ENCODE measurements around the gene KCNAB1. TPM values are rescaled to one million over a fixed set of nuclear protein-coding genes. Genes with fewer than 3 reads are reported as not detected.

Gene KCNAB1
- total RNA-seq, 1 donor from 2014 or later, result 3.9 TPM

GRCh38 chr3:156478891-156479290 is 358.5 kb downstream of the KCNAB1 start:
- TF ChIP-seq POLR2A (IDR thresholded peaks at IDR 0.05), result no peak
- no peak for TF ChIP-seq POLR2AphosphoS5 (IDR thresholded peaks at IDR 0.05; ENCODE audit: insufficient read depth in 1 of 2, low read depth in 1 of 2)
- Histone ChIP-seq H3K27me3 (no peaks in the 10 kb centered on the region), H3K4me3 (no peak overlapping the region), H3K36me3 (no peaks in the 10 kb centered on the region), H3K4me1 (peaks cover 5% of the 10 kb centered on the region), H3K27ac (no peak overlapping the region), H3K9me3 (no peaks in the 10 kb centered on the region)
- intact Hi-C loops (cut with DNase I), result no loop called here
- DNase-seq (ENCODE audit: extremely low spot score in 2 of 2), result no peak

DNA sequence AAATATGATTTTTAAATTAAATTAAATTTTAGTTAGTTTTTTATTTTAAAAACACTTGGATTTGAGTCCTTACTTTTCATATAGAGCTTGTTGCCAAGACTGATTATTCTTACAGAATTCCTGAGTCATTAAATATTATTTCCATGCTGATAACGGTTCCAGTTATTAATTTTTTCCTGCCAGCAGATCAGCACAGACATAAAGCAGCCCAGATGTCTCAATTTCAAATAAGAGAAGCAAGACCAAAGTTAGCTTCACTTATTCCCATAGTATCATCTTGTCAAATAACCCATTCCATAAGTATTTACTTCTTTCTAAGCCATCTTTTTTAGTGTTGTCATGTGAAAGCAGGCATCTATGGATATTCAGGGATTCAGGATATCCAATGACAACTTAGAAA is 359.2 kb downstream of the KCNAB1 start:
- Histone ChIP-seq H3K4me3 (no peak overlapping the region), H3K27me3 (no peaks in the 10 kb centered on the region), H3K9me3 (no peaks in the 10 kb centered on the region), H3K27ac (no peak overlapping the region), H3K36me3 (no peaks in the 10 kb centered on the region), H3K4me1 (peaks cover 12% of the 10 kb centered on the region)
- no peak for TF ChIP-seq POLR2A (IDR thresholded peaks at IDR 0.05)
- no peak for TF ChIP-seq POLR2AphosphoS5 (IDR thresholded peaks at IDR 0.05; ENCODE audit: insufficient read depth in 1 of 2, low read depth in 1 of 2)
- TF ChIP-seq CTCF (IDR thresholded peaks at IDR 0.05), result no peak
- intact Hi-C loops (cut with DNase I), result no loop called here
- no peak for DNase-seq (ENCODE audit: extremely low spot score in 2 of 2)

DNA sequence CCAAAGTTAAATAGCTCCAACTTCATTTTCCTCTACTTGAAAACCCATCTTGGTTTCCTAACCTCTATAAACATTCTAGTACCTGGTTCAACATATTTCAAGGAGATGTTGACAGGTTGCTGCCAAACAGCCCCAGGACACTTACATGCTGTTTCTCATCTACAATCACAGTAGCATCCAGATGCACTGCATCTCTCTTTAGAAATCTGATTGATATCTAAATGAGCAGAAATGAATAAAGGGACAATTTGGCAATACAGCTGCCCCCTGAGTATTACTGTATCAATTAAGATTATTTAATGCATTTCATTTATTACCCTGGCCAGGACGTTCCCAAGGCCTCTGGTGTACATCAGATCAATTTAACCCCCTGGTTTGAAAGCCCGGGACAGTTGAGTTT is 360.6 kb downstream of the KCNAB1 start:
- no peak overlapping the region for H3K4me3 ChIP-seq
- H3K27me3 ChIP-seq, result no peaks in the 10 kb centered on the region
- H3K4me1 ChIP-seq, result peaks cover 12% of the 10 kb centered on the region
- H3K27ac ChIP-seq, result no peak overlapping the region
- intact Hi-C loops (cut with DNase I), result no loop called here
- DNase-seq (ENCODE audit: extremely low spot score in 2 of 2), result no peak
- H3K9me3 ChIP-seq, result no peaks in the 10 kb centered on the region
- no peak for TF ChIP-seq CTCF (IDR thresholded peaks at IDR 0.05)
- TF ChIP-seq POLR2AphosphoS5 (IDR thresholded peaks at IDR 0.05; ENCODE audit: insufficient read depth in 1 of 2, low read depth in 1 of 2), result no peak
- TF ChIP-seq POLR2A (IDR thresholded peaks at IDR 0.05), result no peak
- H3K36me3 ChIP-seq, result no peaks in the 10 kb centered on the region

GRCh38 chr3:156483002-156483401 is 362.6 kb downstream of the KCNAB1 start:
- no peak overlapping the region for H3K4me3 ChIP-seq
- H3K9me3 ChIP-seq, result no peaks in the 10 kb centered on the region
- no peak for DNase-seq (ENCODE audit: extremely low spot score in 2 of 2)
- TF ChIP-seq POLR2A (IDR thresholded peaks at IDR 0.05), result no peak
- no peak for TF ChIP-seq CTCF (IDR thresholded peaks at IDR 0.05)
- no peak for TF ChIP-seq POLR2AphosphoS5 (IDR thresholded peaks at IDR 0.05; ENCODE audit: insufficient read depth in 1 of 2, low read depth in 1 of 2)
- no peaks in the 10 kb centered on the region for H3K36me3 ChIP-seq
- peak overlapping the region; percentile 40 for H3K27ac ChIP-seq
- intact Hi-C loops (cut with DNase I), result no loop called here
- H3K4me1 ChIP-seq, result peaks cover 12% of the 10 kb centered on the region
- H3K27me3 ChIP-seq, result no peaks in the 10 kb centered on the region

- Histone ChIP-seq H3K27ac (peak overlapping the region; percentile 50), H3K9me3 (no peaks in the 10 kb centered on the region), H3K36me3 (no peaks in the 10 kb centered on the region), H3K27me3 (no peaks in the 10 kb centered on the region), H3K4me3 (no peak overlapping the region), H3K4me1 (peaks cover 12% of the 10 kb centered on the region)
- TF ChIP-seq POLR2A (IDR thresholded peaks at IDR 0.05) (no peak), POLR2AphosphoS5 (IDR thresholded peaks at IDR 0.05; ENCODE audit: insufficient read depth in 1 of 2, low read depth in 1 of 2) (peak in 1 of 2 donors; percentile 32), CTCF (IDR thresholded peaks at IDR 0.05) (no peak)
- intact Hi-C loops (cut with DNase I), result no loop called here
- no peak for DNase-seq (ENCODE audit: extremely low spot score in 2 of 2)
These were observed 363.0 kb downstream of the KCNAB1 start for GRCh38 chr3:156483426-156483825.
